GM12872 (cell line): ENCODE results near the gene PLA2G6.
A peak's percentile ranks its signal among the peaks of the same experiment; 100 is the strongest.

Experiments
- CTCF ChIP-seq: IDR thresholded peaks from 3 replicates; pipeline ENCODE4 v1.5.1; 2011; ENCODE audit warnings: low read depth, mild to moderate bottlenecking, low read length, moderate library complexity; ENCODE audit not compliant: insufficient read depth

PLA2G6 gene

GRCh38 chr22:38073150-38074130 is 108.2 kb downstream of the PLA2G6 start:
- no peak for TF ChIP-seq CTCF

GRCh38 chr22:38072322-38073149 is 109.1 kb downstream of the PLA2G6 start:
- TF ChIP-seq CTCF, result no peak

GRCh38 chr22:38071421-38072321 is 110.0 kb downstream of the PLA2G6 start:
- no peak for TF ChIP-seq CTCF

- no peak for TF ChIP-seq CTCF
Observed at GRCh38 chr22:38070250-38070921, 111.2 kb downstream of the PLA2G6 start.

GRCh38 chr22:38069372-38070249 is 112.0 kb downstream of the PLA2G6 start:
- TF ChIP-seq CTCF, result peak; percentile 20; the same call in 1 of the 3 replicates
